Suppressor macrophage treated with lipopolysaccharide for 4 hours (primary cell): ENCODE results near the gene IBTK.
"Not testable (repeated sequence)": the region's sequence is repeated elsewhere in the genome, so short reads cannot be mapped to it uniquely, and the experiment has no call there.

Source experiments
- DNase-seq: peaks from one replicate; pipeline ENCODE4 v3.0.0-alpha.2; 2020

Gene IBTK

DNA sequence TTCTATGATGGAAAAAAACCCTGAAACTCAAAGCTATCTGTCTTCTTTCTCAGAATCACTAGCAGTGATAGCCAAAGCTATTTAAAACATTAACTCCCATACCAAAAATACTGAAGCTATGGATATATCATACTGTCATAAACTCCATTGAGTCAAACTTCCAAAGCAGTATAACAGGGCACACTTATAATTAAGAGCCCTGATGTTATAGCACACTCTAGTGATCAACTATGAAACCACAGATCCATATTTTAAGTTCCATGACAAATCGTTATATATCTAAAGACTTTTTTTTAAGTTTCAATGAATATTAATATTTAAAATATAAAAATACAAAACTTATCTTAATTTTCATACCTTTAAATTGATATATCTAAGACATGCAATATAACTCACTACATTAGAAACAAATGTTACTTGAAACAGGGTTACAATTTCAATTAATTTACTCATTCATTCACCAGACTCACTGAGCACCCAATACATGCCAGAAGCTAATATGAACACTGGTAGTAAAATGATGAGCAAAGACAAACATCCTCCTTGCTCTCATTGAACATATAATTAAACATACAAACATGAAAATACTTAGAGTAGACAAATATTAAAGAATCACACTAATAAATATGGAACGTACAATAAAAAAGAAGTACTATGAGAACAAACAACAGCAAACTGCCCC, 69.3 kb downstream of the IBTK start:
- DNase-seq: peak; percentile 4

DNA sequence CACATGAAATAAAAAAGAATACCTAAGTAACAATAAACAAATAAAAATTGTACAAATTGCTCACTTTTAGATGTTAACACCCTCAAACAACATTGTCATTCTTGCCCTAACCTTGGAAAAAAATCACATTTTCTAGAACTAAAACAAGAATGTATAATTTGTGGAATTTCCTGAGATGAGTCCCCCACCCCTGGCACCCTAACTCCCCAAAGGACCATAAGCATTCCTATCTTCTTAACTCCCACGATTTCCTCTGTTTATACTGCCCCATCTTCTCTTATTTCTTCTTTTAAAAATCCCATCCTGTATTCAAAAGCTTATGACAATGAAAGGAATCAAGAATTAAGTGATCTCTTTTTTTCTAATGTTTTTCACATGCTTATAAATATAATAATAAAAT, 70.9 kb downstream of the IBTK start:
- DNase-seq: no peak

- no peak for DNase-seq
These were observed 75.0 kb downstream of the IBTK start for GRCh38 chr6:82172594-82172993.

GRCh38 chr6:82169138-82169876, 78.2 kb downstream of the IBTK start:
- no peak for DNase-seq

DNA sequence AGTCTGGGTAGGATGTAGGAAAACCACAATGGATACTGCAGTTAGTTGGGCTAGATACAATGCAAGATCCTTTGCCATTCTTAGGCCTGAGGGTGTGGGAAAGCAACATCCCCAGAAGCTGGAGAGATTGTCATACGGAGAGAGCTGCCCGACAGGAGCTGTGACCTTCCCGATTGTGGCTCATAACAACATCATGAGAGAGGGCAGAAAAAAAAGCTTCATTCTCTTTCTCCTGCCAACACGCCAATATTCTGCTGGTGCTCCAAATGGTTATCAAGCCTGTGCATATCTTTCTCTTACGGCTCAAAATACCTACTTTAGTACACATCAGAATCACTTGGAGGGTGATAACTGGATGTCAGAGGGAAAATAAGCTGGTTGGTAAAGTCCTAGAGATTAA, 81.1 kb downstream of the IBTK start:
- DNase-seq: no peak

DNA sequence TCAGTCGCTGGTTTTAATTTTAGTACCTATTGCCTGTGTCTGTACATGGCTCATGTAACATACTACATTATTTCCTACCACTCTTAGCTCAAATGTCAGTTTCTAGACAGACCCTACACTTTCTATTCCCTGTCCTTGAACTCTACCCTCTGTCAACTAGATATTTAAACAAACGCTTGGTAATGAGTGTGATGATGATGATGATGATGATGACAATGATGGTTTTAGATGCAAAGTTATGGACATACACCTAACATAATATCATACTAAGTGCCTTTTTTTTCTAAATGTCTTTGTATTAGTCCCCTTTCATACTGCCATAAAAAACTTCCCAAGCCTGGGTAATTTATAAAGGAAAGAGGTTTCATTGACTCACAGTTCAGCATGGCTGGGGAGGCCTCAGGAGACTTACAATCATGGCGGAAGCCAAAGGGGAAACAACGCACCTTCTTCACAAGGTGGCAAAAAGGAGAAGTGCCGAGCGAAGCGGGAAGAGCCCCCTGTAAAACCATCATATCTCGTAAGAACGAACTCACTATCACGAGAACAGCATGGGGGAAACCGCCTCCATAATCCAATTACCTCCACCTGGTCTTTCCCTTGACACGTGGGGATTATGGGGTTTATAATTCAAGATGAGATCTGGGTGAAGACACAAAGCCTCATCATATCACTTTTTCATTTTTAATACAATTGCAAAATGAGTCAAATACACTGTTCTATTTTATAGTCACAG, 87.1 kb downstream of the IBTK start:
- DNase-seq: no peak

DNA sequence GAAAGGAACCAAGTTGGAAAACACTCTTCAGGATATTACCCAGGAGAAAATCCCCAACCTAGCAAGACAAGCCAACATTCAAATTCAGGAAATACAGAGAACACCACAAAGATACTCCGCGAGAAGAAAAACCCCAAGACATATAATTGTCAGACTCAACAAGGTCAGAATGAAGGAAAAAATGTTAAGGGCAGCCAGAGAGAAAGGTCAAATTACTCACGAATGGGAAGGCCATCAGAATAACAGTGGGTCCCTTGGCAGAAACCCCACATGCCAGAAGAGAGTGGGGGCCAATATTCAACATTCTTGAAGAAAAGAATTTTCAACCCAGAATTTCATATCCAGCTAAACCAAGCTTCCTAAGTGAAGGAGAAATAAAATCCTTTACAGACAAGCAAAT, 94.8 kb downstream of the IBTK start:
- DNase-seq: not testable (repeated sequence)

DNA sequence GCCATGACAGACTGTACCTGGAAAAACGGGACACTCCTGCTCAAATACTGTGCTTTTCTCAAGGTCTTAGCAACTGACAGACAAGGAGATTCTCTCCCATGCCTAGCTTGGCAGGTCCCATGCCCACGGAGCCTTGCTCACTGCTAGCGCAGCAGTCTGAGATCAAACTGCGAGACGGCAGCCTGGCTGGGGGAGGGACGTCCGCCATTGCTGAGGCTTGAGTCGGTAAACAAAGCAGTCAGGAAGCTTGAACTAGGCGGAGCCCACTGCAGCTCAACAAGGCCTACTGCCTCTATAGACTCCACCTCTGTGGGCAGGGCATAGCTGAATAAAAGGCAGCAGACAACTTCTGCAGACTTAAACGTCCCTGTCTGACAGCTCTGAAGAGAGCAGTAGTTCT, 96.4 kb downstream of the IBTK start:
- DNase-seq: not testable (repeated sequence)

- no peak for DNase-seq
These were observed 101.6 kb downstream of the IBTK start for GRCh38 chr6:82145926-82146452.

- no peak for DNase-seq
These were observed 102.6 kb downstream of the IBTK start for GRCh38 chr6:82144852-82145340.

- peak; percentile 25 for DNase-seq
These were observed 103.3 kb downstream of the IBTK start for GRCh38 chr6:82144007-82144851.

DNA sequence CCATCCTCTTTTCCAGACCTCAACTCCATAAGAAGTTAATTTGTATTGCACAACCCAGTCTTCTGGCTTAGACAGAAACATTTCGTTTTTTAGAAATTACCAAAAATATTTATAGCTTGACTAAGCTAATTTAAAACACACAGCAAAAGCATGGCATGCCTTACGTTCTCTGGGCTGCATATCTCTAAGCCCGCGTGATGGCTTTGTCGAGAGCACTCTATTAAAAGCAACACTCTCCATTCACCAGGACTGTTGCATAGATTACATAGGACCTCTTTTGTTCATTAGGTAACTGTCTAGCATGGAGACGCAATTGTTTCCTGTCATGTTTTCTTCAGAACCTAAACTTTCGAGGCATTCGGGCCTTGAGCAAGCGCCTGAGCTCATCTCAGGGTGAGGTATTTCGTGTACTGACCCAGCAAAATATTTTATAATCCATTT, 104.5 kb downstream of the IBTK start:
- DNase-seq: no peak

- DNase-seq: no peak
These were observed 105.0 kb downstream of the IBTK start for GRCh38 chr6:82142524-82142923.

GRCh38 chr6:82138075-82138791, 109.3 kb downstream of the IBTK start:
- no peak for DNase-seq

DNA sequence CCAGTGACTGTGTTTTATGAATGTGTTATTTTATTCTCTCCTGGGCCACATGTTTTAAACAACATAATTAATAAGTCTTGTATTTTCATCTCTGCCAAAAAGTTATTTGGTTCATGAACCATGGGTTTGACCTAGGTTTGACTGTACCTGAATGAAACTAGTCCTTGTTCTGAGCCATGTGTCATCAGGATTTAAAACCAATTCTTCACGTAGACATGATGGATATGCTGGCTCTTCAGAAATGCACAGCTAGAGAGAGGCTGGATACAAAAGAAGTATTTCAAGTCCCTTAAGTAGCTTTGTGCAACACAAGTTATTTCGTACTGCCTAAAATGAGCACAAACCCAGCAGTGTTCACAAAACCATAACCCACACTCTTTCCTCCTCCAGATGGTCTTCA, 116.1 kb downstream of the IBTK start:
- DNase-seq: no peak

- no peak for DNase-seq
These were observed 117.7 kb downstream of the IBTK start for GRCh38 chr6:82129797-82130196.

GRCh38 chr6:82128973-82129372, 118.6 kb downstream of the IBTK start:
- DNase-seq: not testable (repeated sequence)

DNA sequence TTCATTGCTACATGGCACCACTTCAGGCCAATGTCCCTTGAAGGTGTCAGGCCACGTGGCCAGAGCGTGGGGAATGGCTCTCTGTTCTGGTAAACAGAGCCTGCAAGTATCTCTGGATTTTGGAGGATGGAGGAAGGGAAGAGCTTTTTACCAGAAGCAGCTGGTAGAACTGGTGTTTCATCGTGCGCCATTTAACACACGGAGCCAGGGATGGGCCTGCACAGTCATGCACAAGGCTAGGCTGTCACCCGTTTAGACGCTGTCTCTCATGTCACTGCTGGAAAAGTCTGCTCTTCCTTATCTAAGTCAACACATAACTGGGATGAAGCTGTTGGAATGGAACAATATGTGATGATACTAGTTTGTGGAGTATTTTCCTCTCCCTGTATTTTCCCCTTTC, 123.9 kb downstream of the IBTK start:
- no peak for DNase-seq
